HUES64 (cell line): ENCODE data around the gene FGF5.

ENCODE experiments used
- H3K27ac ChIP-seq: 2 replicates; pipeline ENCODE4 v1.7.0; 2013; ENCODE audit warnings: low read depth, low read length, inconsistent platforms
- H3K27me3 ChIP-seq: 2 replicates; pipeline ENCODE4 v1.6.1; 2013; ENCODE audit warnings: mild to moderate bottlenecking, low read length; ENCODE audit not compliant: insufficient read depth
- H3K36me3 ChIP-seq: 2 replicates; pipeline ENCODE4 v1.6.1; 2013; ENCODE audit warnings: mild to moderate bottlenecking, low read length; ENCODE audit not compliant: insufficient read depth
- H3K4me1 ChIP-seq: 2 replicates; pipeline ENCODE4 v1.6.1; 2013; ENCODE audit warnings: mild to moderate bottlenecking, low read length, moderate library complexity; ENCODE audit not compliant: insufficient read depth
- H3K4me3 ChIP-seq: 2 replicates; pipeline ENCODE4 v1.5.1; 2013; ENCODE audit warnings: mild to moderate bottlenecking, low read length, moderate library complexity
- H3K9ac ChIP-seq: 2 replicates; pipeline ENCODE4 v1.6.1; 2013; ENCODE audit warnings: mild to moderate bottlenecking, low read depth, low read length
- H3K9me3 ChIP-seq: 2 replicates; pipeline ENCODE4 v1.6.1; 2013; ENCODE audit warnings: low read depth, low read length; ENCODE audit not compliant: insufficient read depth
- WGBS: fragments of 150-250, 120-280 bp; methylation state at CpG from one replicate; pipeline ENCODE4 v1.1.7; 2013; ENCODE audit warnings: missing lambda C conversion rate; 5-methylcytosine and 5-hydroxymethylcytosine counted together

Gene FGF5

DNA sequence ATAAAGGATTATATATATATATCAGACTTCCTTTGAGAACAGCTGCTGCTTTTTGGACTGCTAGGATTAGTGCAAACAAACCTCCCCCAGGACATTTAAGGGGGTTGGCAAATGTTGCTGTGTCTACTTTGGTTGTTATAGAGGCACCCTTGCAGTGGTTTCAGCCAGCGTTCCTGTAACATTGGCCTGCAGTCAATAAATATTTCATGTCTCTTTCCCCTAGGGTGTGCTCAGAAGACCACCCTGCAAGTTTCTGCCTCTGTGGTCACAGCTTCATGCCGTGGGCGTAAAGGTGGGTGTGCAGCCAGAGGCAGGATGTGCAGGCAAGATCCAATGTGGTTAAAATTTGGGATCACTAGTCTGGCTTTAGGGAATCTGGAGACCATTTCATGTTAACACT is 28.9 kb downstream of the FGF5 start:
- no peaks in the 10 kb centered on the region for H3K9me3 ChIP-seq
- no peak overlapping the region for H3K9ac ChIP-seq
- no peak overlapping the region for H3K4me3 ChIP-seq
- H3K36me3 ChIP-seq = no peaks in the 10 kb centered on the region
- no peaks in the 10 kb centered on the region for H3K4me1 ChIP-seq
- H3K27ac ChIP-seq = no peak overlapping the region
- 93% methylated on average over 3 of the region's 3 CpGs for WGBS
- no peaks in the 10 kb centered on the region for H3K27me3 ChIP-seq

DNA sequence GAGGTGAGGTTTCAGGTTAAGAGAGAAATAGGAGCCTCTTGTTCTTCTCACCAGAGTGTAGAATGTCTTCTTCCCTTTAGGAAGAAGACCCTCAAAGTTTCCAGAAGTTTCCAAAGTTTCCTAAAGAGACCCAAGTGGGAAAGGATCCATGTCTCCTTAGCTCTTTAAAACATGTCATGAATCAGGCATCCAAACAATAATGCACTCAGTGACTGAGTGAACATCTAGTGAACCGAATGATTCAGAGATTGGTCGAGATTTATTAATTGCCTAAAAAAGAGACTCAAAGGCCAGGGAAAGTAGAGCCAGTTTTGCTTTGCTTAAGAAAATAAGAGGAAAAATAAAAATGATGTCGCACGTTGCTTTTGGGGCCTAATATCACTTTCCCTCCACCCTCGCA is 29.4 kb downstream of the FGF5 start:
- WGBS = 95% methylated on average over 4 of the region's 5 CpGs
- Histone ChIP-seq H3K4me3 (no peak overlapping the region), H3K9ac (no peak overlapping the region), H3K27me3 (no peaks in the 10 kb centered on the region), H3K4me1 (no peaks in the 10 kb centered on the region), H3K27ac (no peak overlapping the region), H3K36me3 (no peaks in the 10 kb centered on the region), H3K9me3 (no peaks in the 10 kb centered on the region)

DNA sequence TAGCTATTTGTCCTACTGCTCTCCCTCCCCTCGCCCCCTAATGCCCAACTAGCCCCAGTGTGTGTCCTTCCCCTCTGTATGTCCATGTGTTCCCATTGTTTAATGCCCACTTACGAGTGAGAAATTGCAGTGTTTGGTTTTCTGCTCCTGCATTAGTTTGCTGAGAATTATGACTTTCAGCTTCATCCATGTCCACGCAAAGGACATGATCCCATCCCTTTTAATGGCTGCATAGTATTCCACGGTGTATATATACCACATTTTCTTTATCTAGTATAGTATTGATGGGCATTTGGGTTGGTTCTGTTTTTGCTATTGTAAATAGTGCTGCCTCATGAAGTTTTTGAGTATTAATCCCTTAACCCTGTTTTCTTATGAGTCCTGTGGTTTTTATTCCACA is 35.4 kb downstream of the FGF5 start:
- Histone ChIP-seq H3K9ac (no peak overlapping the region), H3K27ac (no peak overlapping the region), H3K9me3 (peaks cover 9% of the 10 kb centered on the region; the same call in 1 of the 2 replicates), H3K36me3 (no peaks in the 10 kb centered on the region), H3K4me1 (peaks cover 16% of the 10 kb centered on the region), H3K27me3 (no peaks in the 10 kb centered on the region), H3K4me3 (no peak overlapping the region)
- WGBS = 90% methylated on average over 3 of the region's 4 CpGs

DNA sequence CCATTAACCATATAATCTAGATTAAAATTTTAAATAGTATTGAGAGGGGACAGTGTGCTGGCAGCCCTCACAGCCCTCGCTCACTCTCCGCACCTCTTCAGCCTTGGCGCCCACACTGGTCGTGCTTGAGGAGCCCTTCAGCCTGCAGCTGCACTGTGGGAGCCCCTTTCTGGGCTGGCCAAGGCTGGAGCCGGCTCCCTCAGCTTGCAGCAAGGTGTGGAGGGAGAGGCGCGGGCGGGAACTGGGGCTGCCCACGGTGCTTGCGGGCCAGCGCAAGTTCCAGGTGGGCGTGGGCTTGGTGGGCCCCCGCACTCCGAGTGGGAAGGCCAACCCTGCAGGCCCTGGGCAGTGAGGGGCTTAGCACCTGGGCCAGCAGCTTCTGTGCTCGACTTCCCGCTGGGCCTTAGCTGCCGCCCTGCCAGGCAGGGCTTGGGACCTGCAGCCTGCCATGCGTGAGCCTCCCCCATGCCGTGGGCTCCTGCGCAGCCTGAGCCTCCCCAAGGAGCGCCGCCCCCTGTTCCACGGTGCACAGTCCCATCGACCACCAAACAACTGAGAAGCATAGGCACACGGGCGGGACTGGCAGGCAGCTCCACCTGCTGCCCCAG is 36.3 kb downstream of the FGF5 start:
- Histone ChIP-seq H3K4me1 (peaks cover 25% of the 10 kb centered on the region), H3K4me3 (no peak overlapping the region), H3K36me3 (no peaks in the 10 kb centered on the region), H3K27ac (no peak overlapping the region), H3K9ac (no peak overlapping the region), H3K27me3 (no peaks in the 10 kb centered on the region), H3K9me3 (peaks cover 9% of the 10 kb centered on the region; the same call in 1 of the 2 replicates)
- 89% methylated on average over 26 of the region's 26 CpGs for WGBS

DNA sequence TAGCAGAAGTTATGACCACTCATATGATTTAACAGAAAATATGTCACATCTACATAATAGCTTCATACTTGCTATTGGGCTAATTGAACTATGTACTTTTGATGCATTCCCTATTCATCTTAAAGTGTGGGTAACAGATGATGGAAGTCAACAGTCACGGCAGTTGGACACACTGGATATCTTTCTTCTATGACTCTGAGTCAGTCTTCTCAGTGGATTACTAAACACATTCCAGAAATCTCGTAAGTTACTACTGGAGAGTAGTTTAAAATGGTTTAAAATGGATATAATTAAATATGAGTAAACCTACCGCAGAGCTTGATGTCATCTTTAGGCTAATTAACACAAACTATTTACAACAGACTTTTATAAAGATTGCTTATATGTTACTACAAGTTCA is 39.0 kb downstream of the FGF5 start:
- Histone ChIP-seq H3K27me3 (no peaks in the 10 kb centered on the region), H3K9me3 (peaks cover 9% of the 10 kb centered on the region; the same call in 1 of the 2 replicates), H3K27ac (no peak overlapping the region), H3K36me3 (no peaks in the 10 kb centered on the region), H3K4me1 (peaks cover 44% of the 10 kb centered on the region), H3K4me3 (no peak overlapping the region), H3K9ac (no peak overlapping the region)
- WGBS = 88% methylated on average over 1 of the region's 3 CpGs

DNA sequence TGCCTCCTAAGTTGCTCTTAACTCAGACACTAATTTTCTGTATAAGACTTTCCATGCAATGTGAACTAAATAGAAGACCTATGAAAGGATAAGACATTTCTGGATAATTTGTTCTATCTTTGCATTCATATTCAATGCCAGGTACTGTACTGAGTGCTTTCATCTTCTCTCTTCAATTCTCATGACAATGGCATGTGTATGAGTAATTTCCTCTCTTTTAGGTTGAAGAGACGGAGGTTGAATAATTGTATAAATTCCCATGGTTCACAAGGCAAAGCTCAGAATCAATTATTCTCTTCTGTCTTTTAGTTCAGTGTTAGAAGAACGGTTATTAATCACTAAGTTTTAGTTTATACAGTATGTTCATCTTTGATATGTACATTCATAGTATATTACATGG is 39.8 kb downstream of the FGF5 start:
- H3K27ac ChIP-seq = no peak overlapping the region
- peaks cover 9% of the 10 kb centered on the region; the same call in 1 of the 2 replicates for H3K9me3 ChIP-seq
- H3K36me3 ChIP-seq = no peaks in the 10 kb centered on the region
- H3K27me3 ChIP-seq = no peaks in the 10 kb centered on the region
- no peak overlapping the region for H3K4me3 ChIP-seq
- peaks cover 44% of the 10 kb centered on the region for H3K4me1 ChIP-seq
- no CpG with 5 or more reads among the region's 2 CpGs for WGBS
- H3K9ac ChIP-seq = no peak overlapping the region

DNA sequence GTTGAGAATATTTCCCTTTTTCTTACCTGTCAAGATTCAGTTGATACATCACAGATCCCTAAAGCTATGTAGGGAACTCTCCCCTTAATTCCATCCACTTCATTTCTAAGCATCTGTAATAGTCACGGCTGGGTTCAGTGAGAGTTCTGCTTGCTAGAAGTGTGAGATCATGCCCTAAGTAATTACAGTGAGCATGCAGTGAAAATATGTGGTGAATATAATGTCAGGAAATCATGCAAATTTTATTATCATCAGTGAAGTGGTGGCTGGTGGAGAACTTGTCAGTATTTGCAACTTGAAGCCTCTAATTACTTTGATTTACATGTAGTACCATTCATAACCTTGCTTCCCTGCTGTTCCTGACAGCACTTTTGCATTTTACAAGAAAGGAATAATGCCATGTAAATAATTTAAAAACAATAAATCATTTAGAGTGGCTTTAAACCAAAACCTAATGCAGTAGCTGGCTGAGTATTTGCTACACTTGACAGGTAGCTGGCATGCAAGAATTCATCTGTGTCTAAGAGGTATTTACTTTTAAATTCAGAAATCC is 40.8 kb downstream of the FGF5 start:
- Histone ChIP-seq H3K9ac (no peak overlapping the region), H3K27me3 (no peaks in the 10 kb centered on the region), H3K9me3 (peaks cover 2% of the 10 kb centered on the region; the same call in 1 of the 2 replicates), H3K4me1 (peaks cover 44% of the 10 kb centered on the region), H3K36me3 (no peaks in the 10 kb centered on the region), H3K27ac (no peak overlapping the region), H3K4me3 (no peak overlapping the region)
- 60% methylated on average over 1 of the region's 1 CpG for WGBS

DNA sequence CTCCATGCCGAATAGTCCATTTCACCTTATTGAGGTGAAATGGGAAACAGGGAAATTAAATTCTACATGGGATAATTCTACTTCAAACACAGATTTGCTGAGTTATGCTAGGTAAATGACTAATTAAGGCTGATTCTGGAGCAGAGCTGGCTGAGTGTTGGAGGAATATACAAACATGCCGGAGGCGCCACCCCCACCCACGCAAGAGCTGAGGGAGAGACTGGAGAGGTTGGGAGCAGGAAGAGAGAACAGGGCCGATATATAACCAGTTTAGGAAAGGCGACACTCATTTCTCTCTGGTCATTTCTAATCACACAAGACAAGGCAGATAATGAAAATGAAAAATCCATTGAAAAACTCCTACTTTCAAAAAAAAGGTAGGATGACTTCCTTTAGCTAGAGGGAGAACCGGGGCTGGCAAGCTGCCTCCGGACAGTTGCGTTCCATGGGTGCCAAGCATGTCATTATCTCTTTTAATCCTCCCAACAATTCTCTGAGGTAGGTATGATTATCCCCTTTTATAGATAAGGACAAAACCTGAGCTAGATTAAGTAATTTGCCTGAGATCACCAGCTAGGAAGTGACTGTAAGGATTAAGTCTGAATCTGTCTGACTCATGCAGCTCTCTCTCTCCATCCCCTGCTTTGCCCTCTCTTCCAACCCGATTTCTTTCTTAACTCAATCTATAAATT is 41.5 kb downstream of the FGF5 start:
- WGBS = 57% methylated on average over 6 of the region's 10 CpGs
- Histone ChIP-seq H3K9me3 (no peaks in the 10 kb centered on the region), H3K27me3 (no peaks in the 10 kb centered on the region), H3K27ac (no peak overlapping the region), H3K4me1 (peaks cover 44% of the 10 kb centered on the region), H3K36me3 (no peaks in the 10 kb centered on the region), H3K4me3 (no peak overlapping the region), H3K9ac (no peak overlapping the region)

DNA sequence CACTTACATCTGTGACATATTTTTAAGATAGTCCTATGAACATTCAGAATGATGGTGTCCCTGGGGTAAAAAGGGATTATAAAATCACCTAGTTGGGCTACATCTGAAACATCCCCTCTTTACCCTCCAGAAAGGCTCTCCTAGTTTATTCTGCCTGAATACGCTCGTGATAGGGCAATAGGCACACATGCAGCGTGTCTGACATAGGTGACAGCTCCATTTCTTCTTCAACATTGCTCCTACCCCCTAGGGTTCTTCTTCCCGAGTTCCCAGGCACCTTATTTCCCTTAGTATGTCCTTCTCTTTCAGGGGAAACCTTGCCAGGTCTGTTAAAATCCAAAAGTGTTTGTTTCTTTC is 42.0 kb downstream of the FGF5 start:
- H3K36me3 ChIP-seq = no peaks in the 10 kb centered on the region
- H3K27ac ChIP-seq = no peak overlapping the region
- H3K9ac ChIP-seq = no peak overlapping the region
- 52% methylated on average over 4 of the region's 4 CpGs for WGBS
- peaks cover 44% of the 10 kb centered on the region for H3K4me1 ChIP-seq
- no peaks in the 10 kb centered on the region for H3K9me3 ChIP-seq
- H3K4me3 ChIP-seq = no peak overlapping the region
- H3K27me3 ChIP-seq = no peaks in the 10 kb centered on the region

DNA sequence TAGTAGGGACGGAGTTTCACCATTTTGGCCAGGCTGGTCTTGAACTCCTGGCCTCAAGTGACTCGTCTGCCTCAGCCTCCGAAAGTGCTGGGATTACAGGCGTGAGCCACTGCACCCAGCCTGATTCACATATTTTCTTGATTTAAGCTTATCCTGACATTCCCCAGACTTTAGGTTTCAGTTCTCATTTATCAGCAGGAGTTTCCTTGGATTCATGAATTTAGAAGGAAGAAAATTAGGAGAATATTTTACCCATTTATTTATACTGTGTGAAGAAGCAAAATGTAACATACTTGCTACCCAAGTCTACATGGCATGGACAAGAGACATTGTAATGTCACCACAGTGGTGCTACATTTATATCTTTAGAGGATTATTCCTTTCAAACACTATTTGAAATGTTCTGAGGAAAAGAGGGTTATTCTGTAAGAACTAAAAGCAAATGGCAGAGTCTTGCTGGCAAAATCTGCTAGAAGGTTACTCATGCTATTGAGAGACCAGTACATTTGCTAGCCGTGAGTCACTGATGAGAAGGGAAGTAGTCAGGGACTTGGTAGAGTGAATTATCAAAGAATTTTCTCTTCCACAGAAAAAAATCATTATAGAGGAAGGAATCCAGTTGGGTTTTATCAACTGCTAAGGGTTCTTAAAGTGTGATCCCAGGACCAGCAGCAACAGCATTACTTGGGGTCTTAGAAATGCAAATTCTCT is 43.0 kb downstream of the FGF5 start:
- Histone ChIP-seq H3K9ac (no peak overlapping the region), H3K27me3 (no peaks in the 10 kb centered on the region), H3K9me3 (no peaks in the 10 kb centered on the region), H3K4me1 (peaks cover 44% of the 10 kb centered on the region), H3K27ac (no peak overlapping the region), H3K4me3 (no peak overlapping the region), H3K36me3 (no peaks in the 10 kb centered on the region)
- 70% methylated on average over 5 of the region's 5 CpGs for WGBS

DNA sequence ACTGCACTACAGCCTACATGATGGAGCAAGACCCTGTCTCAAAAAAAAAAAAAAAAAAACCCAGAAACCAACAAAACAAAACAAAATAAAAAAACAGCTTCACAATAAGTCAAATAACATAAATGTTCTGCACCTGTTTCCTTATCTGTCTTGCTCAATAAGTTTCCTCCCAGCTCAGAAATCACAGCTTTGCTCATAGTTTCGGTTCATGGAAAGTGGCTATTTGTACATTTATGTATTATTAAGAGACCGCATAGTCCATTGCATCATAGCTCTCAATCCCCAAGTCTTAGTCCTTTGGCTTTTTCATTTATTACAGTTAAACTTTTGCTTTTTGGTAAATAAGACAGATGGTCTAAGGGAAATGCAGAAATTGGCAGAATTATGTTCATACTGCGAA is 44.7 kb downstream of the FGF5 start:
- 91% methylated on average over 3 of the region's 3 CpGs for WGBS

More for the DNA sequence above, 44.7 kb downstream of the FGF5 start:
- no peak overlapping the region for H3K27ac ChIP-seq
- no peak overlapping the region for H3K4me3 ChIP-seq
- peaks cover 36% of the 10 kb centered on the region for H3K4me1 ChIP-seq
- H3K27me3 ChIP-seq = peaks cover 3% of the 10 kb centered on the region; the same call in 1 of the 2 replicates
- no peak overlapping the region for H3K9ac ChIP-seq
- no peaks in the 10 kb centered on the region for H3K36me3 ChIP-seq
- H3K9me3 ChIP-seq = no peaks in the 10 kb centered on the region
